Transverse colon (tissue), 4 donors: ENCODE data around the gene GTF2H4.
A peak's percentile ranks its signal among the peaks of the same experiment; 100 is the strongest.

ENCODE experiments used
- CTCF ChIP-seq, 5 experiments: fragments of 200-600 bp in 3 of 5; fragments of 450-650 bp in 2 of 5; sonication (generic) in 3 of 5; IDR thresholded peaks; 1 replicate in 2 of 5; 2 replicates in 3 of 5; pipeline ENCODE4 v1.5.1; 2016 to 2017; ENCODE audit warnings: antibody characterized with exemption in 5 of 5, inconsistent platforms in 3 of 5, mild to moderate bottlenecking in 2 of 5, moderate library complexity in 1 of 5
- POLR2A ChIP-seq: fragments of 450-650 bp; IDR thresholded peaks from one replicate; pipeline ENCODE4 v1.6.1; 2016; ENCODE audit warnings: antibody characterized with exemption, mild to moderate bottlenecking, moderate library complexity
- POLR2AphosphoS5 ChIP-seq, 3 donors: sonication (generic); formaldehyde crosslinking; IDR thresholded peaks; one replicate each; pipeline ENCODE4 v1.6.1; 2016; ENCODE audit warnings: antibody characterized with exemption in 3 of 3

- TF ChIP-seq CTCF (IDR thresholded peaks at IDR 0.05) = peak in 1 of 5 experiments; percentile 14
- TF ChIP-seq POLR2A = no peak
- peak in 2 of 3 donors; percentile 34 to 70 for TF ChIP-seq POLR2AphosphoS5 (IDR thresholded peaks at IDR 0.05)
Observed at GRCh38 chr6:30907758-30908591, at the start of gene GTF2H4.
